NCI-H2227 treated with DMSO at 0.1 percent for 48 hours (cell line): ENCODE data around the gene RLBP1.
"Not testable (repeated sequence)": the region's sequence is repeated elsewhere in the genome, so short reads cannot be mapped to it uniquely, and the experiment has no call there.

Source experiments
- DNase-seq: peaks from one replicate; lab custom pipeline; 2025; lab: John Stamatoyannopoulos, UW

Gene RLBP1

DNA sequence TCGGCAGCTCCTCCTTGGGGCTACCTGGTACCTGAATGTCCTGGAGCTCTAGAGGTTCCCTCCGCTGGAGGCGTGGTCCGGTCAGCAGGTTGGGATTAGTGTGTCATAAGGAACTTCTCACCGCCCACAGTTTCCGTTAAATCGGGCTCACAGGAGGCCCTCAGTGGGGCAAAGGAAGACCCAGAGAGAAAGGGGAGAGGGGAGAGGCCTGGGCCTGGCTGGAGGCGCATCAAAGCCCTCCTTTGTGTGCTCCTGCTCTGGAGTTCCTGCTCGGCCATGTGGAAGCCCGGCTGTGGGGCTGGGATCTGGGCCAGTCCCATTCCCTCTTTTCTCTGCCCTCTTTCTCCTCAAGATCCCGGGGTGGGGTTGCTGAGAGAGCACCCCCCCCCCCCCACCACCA, at the start of gene RLBP1:
TSS of gene RLBP1 (minus strand) at position 37 of the 400 bp plus-strand sequence. CDS start 2,604 bp downstream, outside the sequence.
- DNase-seq, result no peak

DNA sequence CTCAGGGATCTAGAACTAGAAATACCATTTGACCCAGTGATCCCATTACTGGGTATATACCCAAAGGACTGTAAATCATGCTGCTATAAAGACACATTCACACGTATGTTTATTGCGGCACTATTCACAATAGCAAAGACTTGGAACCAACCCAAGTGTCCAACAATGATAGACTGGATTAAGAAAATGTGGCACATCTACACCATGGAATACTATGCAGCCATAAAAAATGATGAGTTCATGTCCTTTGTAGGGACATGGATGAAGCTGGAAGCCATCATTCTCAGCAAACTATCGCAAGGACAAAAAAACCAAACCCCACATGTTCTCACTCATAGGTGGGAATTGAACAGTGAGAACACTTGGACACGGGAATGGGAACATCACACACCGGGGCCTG, 28.8 kb upstream of the RLBP1 start:
- DNase-seq, result not testable (repeated sequence)

DNA sequence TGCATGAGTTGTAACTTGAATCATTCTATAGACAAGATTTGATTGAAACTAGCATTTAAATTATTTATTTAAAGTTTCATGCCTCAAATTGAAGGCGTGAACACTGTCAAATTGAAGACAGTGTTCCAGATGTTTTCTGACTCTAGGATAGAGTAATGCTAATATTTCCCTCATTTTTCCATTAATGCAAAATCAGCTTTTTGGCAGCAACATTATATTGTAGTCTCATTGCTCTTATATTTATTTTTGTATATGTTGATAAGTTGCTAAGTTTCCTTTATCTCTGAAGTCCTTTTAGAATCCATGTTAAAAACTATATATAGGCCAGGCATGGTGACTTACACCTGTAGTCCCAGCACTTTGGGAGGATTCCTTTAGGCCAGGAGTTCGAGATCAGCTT, 27.2 kb upstream of the RLBP1 start:
- no peak for DNase-seq

GRCh38 chr15:89247446-89247845, 26.1 kb upstream of the RLBP1 start:
- no peak for DNase-seq

- peak; percentile 36 for DNase-seq
These were observed 23.2 kb upstream of the RLBP1 start for GRCh38 chr15:89244574-89244903.

- peak; percentile 86 for DNase-seq
These were observed 22.6 kb upstream of the RLBP1 start, which contains the start of gene FANCI for GRCh38 chr15:89243691-89244573. Gene FANCI (plus strand): TSS chr15:89243979. CDS start chr15:89247648, 3,669 bp downstream.

DNA sequence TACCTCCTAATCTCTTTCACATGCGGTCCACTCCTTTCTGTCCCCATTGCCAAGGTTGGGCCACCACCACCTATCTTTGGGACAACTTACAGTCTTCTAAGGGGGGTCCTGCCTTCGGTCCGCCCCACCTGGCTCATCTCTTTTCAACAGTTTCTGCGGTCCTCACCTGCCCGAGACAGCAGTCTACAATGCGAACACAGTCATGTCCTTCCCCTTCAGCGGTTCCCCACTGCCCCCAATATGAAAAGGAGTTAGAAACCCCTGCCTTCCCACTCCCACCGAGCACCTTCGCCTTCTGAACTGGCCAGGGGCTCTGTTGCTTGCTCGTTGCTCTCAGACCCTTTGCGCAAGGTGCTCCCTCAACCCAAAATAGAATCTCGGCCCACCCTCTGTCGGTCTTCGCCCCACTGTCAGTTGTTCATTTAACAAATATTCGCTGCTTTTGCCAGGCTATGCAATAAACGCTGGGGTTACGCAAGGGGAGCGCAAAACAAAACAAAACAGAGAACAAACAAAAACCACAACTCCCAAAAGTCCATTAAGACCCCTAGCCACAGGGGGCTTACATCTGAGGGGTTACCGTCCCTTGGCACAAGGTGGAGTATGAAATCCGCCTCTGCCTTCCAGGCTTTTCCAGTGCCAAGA, 21.8 kb upstream of the RLBP1 start:
- DNase-seq, result no peak

GRCh38 chr15:89239883-89240810, 18.8 kb upstream of the RLBP1 start:
- DNase-seq, result not testable (repeated sequence)

DNA sequence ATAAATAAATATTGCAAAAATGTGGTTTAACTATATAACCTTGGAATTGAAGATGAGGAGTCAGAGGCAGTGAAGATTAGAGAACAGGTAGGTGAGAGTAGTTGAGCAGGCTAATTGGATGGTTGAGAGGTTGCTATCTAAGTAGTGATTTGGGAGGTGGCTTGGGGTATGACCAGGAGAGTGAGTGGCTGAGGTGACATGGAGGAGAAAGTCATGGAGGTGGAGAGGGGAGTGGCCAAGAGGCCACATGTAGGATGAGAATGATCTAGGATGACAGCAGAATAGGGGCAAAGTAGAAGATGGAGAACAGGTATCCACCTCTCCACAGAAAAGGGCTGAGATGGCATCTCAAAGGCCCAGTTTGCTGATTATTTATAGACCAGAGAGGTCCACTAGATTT, 10.5 kb upstream of the RLBP1 start:
- no peak for DNase-seq

- no peak for DNase-seq
These were observed 8.9 kb upstream of the RLBP1 start for GRCh38 chr15:89230277-89230676.

DNA sequence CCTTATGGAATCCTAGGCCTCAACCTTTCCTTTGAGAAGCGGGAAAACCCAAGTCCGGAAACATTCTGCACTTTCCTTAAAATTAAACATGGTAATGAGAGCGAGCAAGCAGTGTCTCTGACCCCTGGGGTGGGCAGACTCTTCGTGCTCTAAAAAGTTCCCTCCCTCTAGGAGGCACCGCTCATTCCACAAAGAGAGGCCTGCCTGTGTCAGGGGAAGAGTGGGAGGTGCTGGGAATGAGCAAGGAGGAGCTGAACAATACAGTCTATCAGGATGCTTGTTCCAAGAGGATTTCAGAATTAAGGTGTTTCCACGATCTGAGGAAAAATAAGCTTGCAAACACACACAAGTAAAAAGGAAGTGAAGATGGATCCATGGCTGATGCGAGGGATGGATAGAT, 6.0 kb upstream of the RLBP1 start:
- no peak for DNase-seq

- DNase-seq, result no peak
These were observed 5.2 kb upstream of the RLBP1 start for GRCh38 chr15:89226359-89227221.

DNA sequence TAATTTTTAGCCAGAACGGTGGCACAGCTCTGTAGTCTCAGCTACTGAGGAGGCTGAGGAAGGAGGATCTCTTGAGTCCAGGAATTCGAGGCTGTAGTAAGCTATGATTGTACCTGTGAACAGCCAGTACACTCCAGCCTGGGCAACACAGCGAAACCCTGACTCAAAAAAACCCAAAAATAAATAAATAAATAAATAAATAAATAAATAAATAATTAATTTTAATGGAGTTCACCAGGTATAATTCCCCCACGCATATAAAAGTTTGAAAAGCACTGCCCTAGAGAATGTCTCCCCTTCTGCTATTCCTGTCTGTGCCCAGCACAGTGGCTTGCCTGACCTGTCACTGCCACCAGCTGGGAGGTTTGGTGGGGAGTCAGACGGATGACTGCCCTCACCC, 4.2 kb upstream of the RLBP1 start:
- DNase-seq, result no peak

DNA sequence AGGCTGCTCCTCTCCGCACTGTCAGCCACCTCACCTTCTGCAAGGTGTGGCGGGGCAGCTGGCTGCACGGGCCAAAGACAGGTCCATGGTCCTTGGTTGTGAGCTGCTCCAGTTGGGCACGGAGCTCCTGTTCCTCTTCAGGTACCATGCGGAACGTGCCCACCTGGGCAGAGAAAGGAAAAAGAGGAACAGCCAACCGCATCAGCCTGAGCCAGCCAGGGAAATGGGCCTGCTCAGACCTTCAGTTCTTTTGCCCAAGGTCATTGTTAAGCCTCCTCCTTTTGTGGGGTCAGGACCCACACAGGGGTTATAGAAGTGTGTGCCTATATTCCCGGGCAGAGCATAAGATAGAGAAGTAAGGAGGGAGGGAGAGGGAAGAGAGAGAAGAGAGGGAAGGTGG, 2.8 kb downstream of the RLBP1 start:
- no peak for DNase-seq

- no peak for DNase-seq
These were observed 3.5 kb downstream of the RLBP1 start for GRCh38 chr15:89217686-89218376.

- DNase-seq, result no peak
These were observed 4.3 kb downstream of the RLBP1 start for GRCh38 chr15:89217031-89217430.

GRCh38 chr15:89215627-89216026, 5.8 kb downstream of the RLBP1 start:
- no peak for DNase-seq

DNA sequence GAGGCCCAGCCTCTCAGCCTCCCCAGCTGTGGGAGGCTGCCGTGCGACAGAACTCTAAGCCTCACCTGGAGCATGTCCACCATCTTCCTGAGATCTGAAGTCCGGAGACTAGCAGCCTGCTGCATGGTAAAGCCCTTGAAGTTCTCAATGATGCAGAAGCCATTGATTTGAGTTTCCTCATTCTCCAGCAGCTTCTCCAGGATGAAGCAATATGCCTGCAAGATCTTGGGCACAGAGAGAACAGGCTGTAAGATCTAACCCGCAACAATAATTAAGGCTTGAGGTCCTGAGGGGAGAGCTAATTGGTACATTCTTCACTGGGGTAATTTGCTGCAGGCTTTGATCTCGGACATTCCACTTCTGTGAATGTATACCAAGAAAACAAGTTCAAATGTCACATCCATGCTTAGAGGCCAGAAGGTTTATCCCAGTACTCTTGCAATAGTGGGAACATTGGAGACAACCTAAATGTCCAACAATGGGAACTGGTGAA, 9.7 kb downstream of the RLBP1 start:
- no peak for DNase-seq

DNA sequence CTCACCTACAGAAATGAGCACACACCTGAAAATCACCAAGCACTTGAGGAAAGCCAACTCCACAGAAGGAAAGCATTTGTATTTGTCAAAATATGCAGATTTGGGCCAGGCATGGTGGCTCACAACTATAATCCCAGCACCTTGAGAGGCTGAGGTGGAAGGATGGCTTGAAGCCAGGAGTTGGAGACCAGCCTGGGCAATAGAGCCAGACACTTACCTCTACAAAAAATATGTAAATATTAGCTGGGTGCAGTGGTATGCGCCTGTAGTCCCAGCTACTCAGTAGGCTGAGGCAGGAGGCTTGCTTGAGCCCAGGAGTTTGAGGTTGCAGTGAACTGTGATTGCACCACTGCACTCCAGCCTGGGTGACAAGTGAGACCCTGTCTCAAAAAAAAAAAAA, 12.3 kb downstream of the RLBP1 start:
- no peak for DNase-seq

GRCh38 chr15:89208256-89208655, 13.1 kb downstream of the RLBP1 start:
- no peak for DNase-seq

- peak; percentile 44 for DNase-seq
These were observed 14.5 kb downstream of the RLBP1 start for GRCh38 chr15:89206908-89207331.
